H9 (cell line): ENCODE data around the gene PITX3. TPM values are rescaled to one million over a fixed set of nuclear protein-coding genes. Genes with fewer than 3 reads are reported as not detected.

Source experiments
- DNase-seq: peaks from one replicate; pipeline ENCODE4 v3.0.0-alpha.2; 2017
- H2AFZ ChIP-seq: one replicate; pipeline ENCODE4 v1.6.1; 2013; ENCODE audit warnings: mild to moderate bottlenecking, low read length, control low read depth, moderate library complexity
- H2AK5ac ChIP-seq: 2 replicates; pipeline ENCODE4 v1.6.1; 2013; ENCODE audit warnings: low read length, control low read depth, mixed read lengths; ENCODE audit not compliant: insufficient read length
- H2BK120ac ChIP-seq: one replicate; pipeline ENCODE4 v1.6.1; 2013; ENCODE audit warnings: low read depth, mild to moderate bottlenecking, low read length, control low read depth, inconsistent platforms; ENCODE audit not compliant: poor library complexity, severe bottlenecking
- H2BK12ac ChIP-seq: 2 replicates; pipeline ENCODE4 v1.6.1; 2013; ENCODE audit warnings: low read length, control low read depth, mixed read lengths, low read depth; ENCODE audit not compliant: insufficient read length
- H2BK15ac ChIP-seq: 2 replicates; pipeline ENCODE4 v1.6.1; 2013; ENCODE audit warnings: low read depth, low read length, control low read depth
- H2BK20ac ChIP-seq: one replicate; pipeline ENCODE4 v1.6.1; 2013; ENCODE audit warnings: low read depth, mild to moderate bottlenecking, low read length, control low read depth, inconsistent platforms; ENCODE audit not compliant: poor library complexity, severe bottlenecking
- H2BK5ac ChIP-seq: 2 replicates; pipeline ENCODE4 v1.6.1; 2013; ENCODE audit warnings: low read length, control low read depth, mixed read lengths; ENCODE audit not compliant: insufficient read length
- H3K14ac ChIP-seq: 2 replicates; pipeline ENCODE4 v1.6.1; 2013; ENCODE audit warnings: low read length, control low read depth; ENCODE audit not compliant: insufficient read depth
- H3K18ac ChIP-seq: 2 replicates; pipeline ENCODE4 v1.6.1; 2013; ENCODE audit warnings: low read depth, mild to moderate bottlenecking, mixed read lengths, low read length, control low read depth; ENCODE audit not compliant: insufficient read length
- H3K23ac ChIP-seq: 2 replicates; pipeline ENCODE4 v1.6.1; 2013; ENCODE audit warnings: low read length, control low read depth, mixed read lengths, low read depth; ENCODE audit not compliant: insufficient read length
- H3K23me2 ChIP-seq: 2 replicates; pipeline ENCODE4 v1.6.1; 2013; ENCODE audit warnings: low read depth, mild to moderate bottlenecking, mixed read lengths, low read length, control low read depth; ENCODE audit not compliant: insufficient read length, poor library complexity, severe bottlenecking
- H3K27ac ChIP-seq: 2 replicates; pipeline ENCODE4 v1.5.1; 2013; ENCODE audit warnings: low read length, control low read depth, mixed read lengths, low read depth; ENCODE audit not compliant: insufficient read length
- H3K27me3 ChIP-seq: 2 replicates; pipeline ENCODE4 v1.6.1; 2013; ENCODE audit warnings: low read length, control low read depth, inconsistent platforms; ENCODE audit not compliant: insufficient read depth
- H3K4ac ChIP-seq: 2 replicates; pipeline ENCODE4 v1.6.1; 2013; ENCODE audit warnings: low read depth, mild to moderate bottlenecking, control low read depth, inconsistent platforms, low read length, moderate library complexity
- H3K4me1 ChIP-seq: 2 replicates; pipeline ENCODE4 v1.6.1; 2013; ENCODE audit warnings: low read length, control low read depth, inconsistent platforms; ENCODE audit not compliant: insufficient read depth
- H3K4me2 ChIP-seq: 2 replicates; pipeline ENCODE4 v1.6.1; 2013; ENCODE audit warnings: low read length, control low read depth, mixed read lengths; ENCODE audit not compliant: insufficient read length, insufficient read depth
- H3K56ac ChIP-seq: 2 replicates; pipeline ENCODE4 v1.6.1; 2013; ENCODE audit warnings: low read depth, mild to moderate bottlenecking, mixed read lengths, low read length, control low read depth; ENCODE audit not compliant: insufficient read length
- H3K79me1 ChIP-seq: 2 replicates; pipeline ENCODE4 v1.6.1; 2013; ENCODE audit warnings: low read depth, mild to moderate bottlenecking, moderate library complexity, low read length, control low read depth, inconsistent platforms; ENCODE audit not compliant: insufficient read depth, poor library complexity, severe bottlenecking
- H3K79me2 ChIP-seq: 2 replicates; pipeline ENCODE4 v1.6.1; 2013; ENCODE audit warnings: low read length, control low read depth, inconsistent platforms; ENCODE audit not compliant: insufficient read depth
- H3K9ac ChIP-seq: 2 replicates; pipeline ENCODE4 v1.6.1; 2013; ENCODE audit warnings: low read length, control low read depth, mixed read lengths; ENCODE audit not compliant: insufficient read length; ENCODE audit errors: extremely low read depth
- H3K9me3 ChIP-seq: one replicate; pipeline ENCODE4 v1.6.1; 2013; ENCODE audit warnings: low read depth, low read length, inconsistent platforms; ENCODE audit not compliant: control insufficient read depth
- H3T11ph ChIP-seq: one replicate; pipeline ENCODE4 v1.6.1; 2013; ENCODE audit warnings: mild to moderate bottlenecking, low read length, control low read depth, inconsistent platforms
- H4K20me1 ChIP-seq: one replicate; pipeline ENCODE4 v1.6.1; 2013; ENCODE audit not compliant: control insufficient read depth, insufficient read length, insufficient read depth
- H4K5ac ChIP-seq: 2 replicates; pipeline ENCODE4 v1.6.1; 2013; ENCODE audit warnings: low read depth, mild to moderate bottlenecking, mixed read lengths, low read length, control low read depth; ENCODE audit not compliant: insufficient read length
- H4K8ac ChIP-seq: replicated peaks from 2 replicates; pipeline ENCODE4 v1.6.1; 2013; ENCODE audit warnings: low read length, control low read depth, mixed read lengths, low read depth; ENCODE audit not compliant: insufficient read length
- H4K91ac ChIP-seq: 2 replicates; pipeline ENCODE4 v1.6.1; 2013; ENCODE audit warnings: low read depth, mild to moderate bottlenecking, moderate library complexity, mixed read lengths, low read length, control low read depth; ENCODE audit not compliant: insufficient read length
- H3K27ac Mint-ChIP-seq, 3 experiments: 2 replicates in 2 of 3; 3 replicates in 1 of 3; pipeline ENCODE4 v1.8.0; 2020 to 2021; ENCODE audit warnings: mixed read lengths in 3 of 3, mild to moderate bottlenecking in 1 of 3, moderate library complexity in 1 of 3
- H3K27me3 Mint-ChIP-seq: 2 replicates; pipeline ENCODE4 v1.8.0; 2021; ENCODE audit warnings: low read depth, mild to moderate bottlenecking, moderate library complexity, mixed read lengths
- H3K36me3 Mint-ChIP-seq, 3 experiments: 2 replicates in 2 of 3; 3 replicates in 1 of 3; pipeline ENCODE4 v1.8.0; 2020 to 2021; ENCODE audit warnings: low read depth in 3 of 3, mixed read lengths in 3 of 3; ENCODE audit not compliant: insufficient read depth in 1 of 3
- H3K4me1 Mint-ChIP-seq, 2 experiments: 2 replicates each; pipeline ENCODE4 v1.8.0; 2020; ENCODE audit warnings: mixed read lengths in 2 of 2
- H3K4me3 Mint-ChIP-seq, 2 experiments: 2 replicates in 1 of 2; 3 replicates in 1 of 2; pipeline ENCODE4 v1.8.0; 2020 to 2021; ENCODE audit warnings: mild to moderate bottlenecking in 2 of 2, mixed read lengths in 2 of 2, moderate library complexity in 1 of 2
- H3K9me3 Mint-ChIP-seq, 2 experiments: 2 replicates in 1 of 2; 3 replicates in 1 of 2; pipeline ENCODE4 v1.8.0; 2020; ENCODE audit warnings: mild to moderate bottlenecking in 2 of 2, mixed read lengths in 2 of 2, moderate library complexity in 1 of 2
- WGBS: extraction: QIAGEN DNeasy Blood & Tissue Kit; methylation state at CpG from one replicate; pipeline ENCODE4 v1.1.7; 2013; ENCODE audit warnings: missing lambda C conversion rate, low lambda C conversion rate, mixed read lengths; ENCODE audit not compliant: insufficient read length; ENCODE audit errors: extremely low coverage; 5-methylcytosine and 5-hydroxymethylcytosine counted together
- total RNA-seq: library from RNA; stranded (reverse); gene quantifications from 2 replicates; pipeline ENCODE4 v1.2.1, GENCODE V29; 2021
- TF ChIP-seq, protein P1 (sequence below): fragments of 200-600 bp; sonication (generic); conservative IDR thresholded peaks from 3 replicates; pipeline ENCODE4 v1.8.0; 2021; ENCODE audit warnings: antibody characterized with exemption, mild to moderate bottlenecking

Gene PITX3
- total RNA-seq, 1 experiment from 2014 or later, result not detected

DNA sequence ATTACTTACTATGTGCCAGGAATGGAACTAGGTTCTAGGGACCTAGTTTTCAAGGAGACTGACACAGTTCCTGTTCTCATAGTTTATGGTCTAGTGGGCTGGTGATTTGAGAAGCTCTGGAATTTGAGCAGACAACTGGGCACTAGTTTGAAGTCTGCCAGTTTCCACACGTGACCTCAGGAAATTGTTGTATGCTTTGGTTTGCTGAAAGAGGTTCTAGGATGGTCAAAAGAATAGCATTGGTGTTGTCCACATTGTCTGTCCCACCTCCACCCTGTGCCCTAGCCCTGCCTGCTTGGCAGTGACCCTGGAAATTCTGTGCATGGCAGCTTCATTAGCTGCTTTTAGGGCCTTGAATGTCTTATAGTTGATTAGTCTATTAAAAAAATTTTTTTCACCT is 32.8 kb upstream of the PITX3 start:
- H4K91ac ChIP-seq, result no peak overlapping the region
- H2AK5ac ChIP-seq, result no peak overlapping the region
- DNase-seq, result no peak
- no peak overlapping the region for H3K9ac ChIP-seq
- H2BK20ac ChIP-seq, result no peak overlapping the region
- no peaks in the 10 kb centered on the region for H3K27me3 Mint-ChIP-seq
- H3K36me3 Mint-ChIP-seq, result no peaks in the 10 kb centered on the region
- no peak overlapping the region for H3T11ph ChIP-seq
- no CpG with 5 or more reads among the region's 1 CpG for WGBS
- H3K9me3 ChIP-seq, result no peaks in the 10 kb centered on the region
- peaks cover 3% of the 10 kb centered on the region for H3K79me1 ChIP-seq
- no peaks in the 10 kb centered on the region for H3K4me1 Mint-ChIP-seq
- H3K4me2 ChIP-seq, result no peak overlapping the region
- H3K79me2 ChIP-seq, result no peaks in the 10 kb centered on the region
- H2BK5ac ChIP-seq, result no peak overlapping the region
- H2BK12ac ChIP-seq, result no peak overlapping the region
- no peak overlapping the region for H4K8ac ChIP-seq
- H3K56ac ChIP-seq, result no peak overlapping the region
- no peaks in the 10 kb centered on the region for H3K27me3 ChIP-seq
- H3K18ac ChIP-seq, result no peak overlapping the region
- H3K4me3 Mint-ChIP-seq, result no peak overlapping the region
- no peaks in the 10 kb centered on the region for H3K23me2 ChIP-seq
- H3K4ac ChIP-seq, result no peak overlapping the region
- H2AFZ ChIP-seq, result no peak overlapping the region
- no peak overlapping the region for H2BK15ac ChIP-seq
- no peak overlapping the region for H4K5ac ChIP-seq
- no peak overlapping the region for H3K27ac Mint-ChIP-seq
- no peak overlapping the region for H3K27ac ChIP-seq
- TF ChIP-seq, protein P1, sequence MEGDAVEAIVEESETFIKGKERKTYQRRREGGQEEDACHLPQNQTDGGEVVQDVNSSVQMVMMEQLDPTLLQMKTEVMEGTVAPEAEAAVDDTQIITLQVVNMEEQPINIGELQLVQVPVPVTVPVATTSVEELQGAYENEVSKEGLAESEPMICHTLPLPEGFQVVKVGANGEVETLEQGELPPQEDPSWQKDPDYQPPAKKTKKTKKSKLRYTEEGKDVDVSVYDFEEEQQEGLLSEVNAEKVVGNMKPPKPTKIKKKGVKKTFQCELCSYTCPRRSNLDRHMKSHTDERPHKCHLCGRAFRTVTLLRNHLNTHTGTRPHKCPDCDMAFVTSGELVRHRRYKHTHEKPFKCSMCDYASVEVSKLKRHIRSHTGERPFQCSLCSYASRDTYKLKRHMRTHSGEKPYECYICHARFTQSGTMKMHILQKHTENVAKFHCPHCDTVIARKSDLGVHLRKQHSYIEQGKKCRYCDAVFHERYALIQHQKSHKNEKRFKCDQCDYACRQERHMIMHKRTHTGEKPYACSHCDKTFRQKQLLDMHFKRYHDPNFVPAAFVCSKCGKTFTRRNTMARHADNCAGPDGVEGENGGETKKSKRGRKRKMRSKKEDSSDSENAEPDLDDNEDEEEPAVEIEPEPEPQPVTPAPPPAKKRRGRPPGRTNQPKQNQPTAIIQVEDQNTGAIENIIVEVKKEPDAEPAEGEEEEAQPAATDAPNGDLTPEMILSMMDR, result no peak
- no peaks in the 10 kb centered on the region for H3K9me3 Mint-ChIP-seq
- H2BK120ac ChIP-seq, result no peak overlapping the region
- H3K23ac ChIP-seq, result no peak overlapping the region
- H4K20me1 ChIP-seq, result no peaks in the 10 kb centered on the region
- no peak overlapping the region for H3K14ac ChIP-seq
- H3K4me1 ChIP-seq, result no peaks in the 10 kb centered on the region
